Fibroblast of villous mesenchyme (primary cell): ENCODE data around the gene SLC22A23. TPM values are rescaled to one million over a fixed set of nuclear protein-coding genes. Genes with fewer than 3 reads are reported as not detected.
A peak's percentile ranks its signal among the peaks of the same experiment; 100 is the strongest.

Experiments
- DNase-seq: peaks from one replicate; pipeline ENCODE4 v3.0.0-alpha.2; 2010; ENCODE audit warnings: low read depth
- H3K4me3 ChIP-seq: 2 replicates; pipeline ENCODE4 v1.5.1; 2011; ENCODE audit warnings: low read depth, mild to moderate bottlenecking, low read length
- CTCF ChIP-seq: IDR thresholded peaks from 2 replicates; pipeline ENCODE4 v1.5.1; 2012; ENCODE audit warnings: low read depth, mild to moderate bottlenecking, low read length; ENCODE audit not compliant: insufficient read depth
- total RNA-seq: library from RNA; depleted of rRNA; stranded (reverse); fragments of >200 nt; gene quantifications from 2 replicates; pipeline ENCODE4 v1.2.3, GENCODE V29; 2012

SLC22A23 gene
- total RNA-seq, 1 donor: 2.2 TPM

DNA sequence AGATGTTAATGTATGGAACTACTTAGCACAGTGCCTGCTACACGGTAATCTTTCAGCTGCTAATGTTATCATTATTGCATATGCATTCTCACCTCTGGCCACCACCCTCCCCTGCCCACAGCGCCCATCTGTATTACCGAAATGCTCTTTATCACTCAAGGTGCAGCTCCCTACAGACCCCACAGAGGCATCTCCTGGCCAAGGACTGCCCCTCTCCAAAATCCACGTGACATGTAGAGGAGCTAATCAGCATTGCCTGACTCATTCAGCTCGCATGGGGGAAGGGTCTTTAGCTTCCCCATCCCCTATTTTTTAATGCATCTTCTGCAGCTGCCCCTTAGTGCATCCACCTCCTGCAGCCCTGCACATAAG, 41.8 kb downstream of the SLC22A23 start:
- H3K4me3 ChIP-seq: no peak overlapping the region
- DNase-seq: no peak
- no peak for TF ChIP-seq CTCF

GRCh38 chr6:3414327-3415081, 42.3 kb downstream of the SLC22A23 start:
- no peak for TF ChIP-seq CTCF
- no peak overlapping the region for H3K4me3 ChIP-seq
- DNase-seq: peak; percentile 14

DNA sequence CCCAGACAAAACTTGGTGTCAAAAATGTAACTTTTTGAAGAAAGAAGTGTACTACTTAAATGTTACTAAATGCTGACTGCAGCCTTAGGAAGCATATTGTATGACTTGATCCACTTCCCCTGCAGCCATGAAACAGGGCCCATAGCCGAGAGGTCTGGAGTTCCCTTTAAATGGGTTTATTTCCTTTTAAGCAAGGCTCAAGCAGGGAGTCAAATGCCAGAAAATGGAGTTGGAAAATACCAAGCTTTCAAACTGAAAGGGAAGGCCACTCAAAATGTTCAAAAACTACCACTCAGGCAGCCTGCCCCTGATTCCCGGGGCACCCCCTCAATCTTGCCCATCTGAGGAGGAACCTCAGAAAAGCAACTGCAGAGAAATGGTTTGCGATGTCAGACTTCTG, 43.3 kb downstream of the SLC22A23 start:
- H3K4me3 ChIP-seq: no peak overlapping the region
- no peak for DNase-seq
- no peak for TF ChIP-seq CTCF

DNA sequence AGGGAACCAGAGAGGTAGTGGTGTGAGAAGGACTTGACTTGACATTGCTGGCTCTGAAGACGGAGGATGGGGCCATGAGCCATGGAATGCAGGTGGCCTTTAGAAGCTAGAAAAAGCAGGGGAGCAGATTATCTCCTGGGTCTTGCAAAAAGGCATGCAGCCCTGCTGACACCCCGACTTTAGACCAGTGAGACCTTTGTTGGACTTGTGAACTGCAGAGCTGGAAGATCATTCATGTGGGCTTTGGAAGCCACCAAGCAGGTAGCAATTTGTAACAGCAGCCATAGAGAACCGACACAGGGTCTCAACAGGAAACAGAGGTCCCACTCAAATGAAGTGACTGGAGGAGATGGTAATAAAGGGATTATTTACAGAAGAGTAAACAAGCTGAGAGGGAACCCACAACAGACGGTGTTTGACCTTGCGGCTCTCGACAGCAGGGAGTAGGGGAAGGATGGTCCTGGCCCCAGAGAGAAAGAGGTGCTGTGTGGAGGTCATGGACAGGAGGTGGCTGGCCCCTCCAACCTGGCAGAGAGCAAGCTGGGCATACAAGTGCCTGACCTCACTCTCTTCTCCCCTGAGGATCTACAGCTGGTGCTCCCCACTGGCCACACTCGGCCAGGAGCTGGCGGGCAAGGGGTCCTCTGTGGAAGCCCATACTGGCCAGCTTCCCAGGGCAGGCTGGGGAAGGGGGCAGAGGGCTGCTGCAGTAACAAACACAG, 43.9 kb downstream of the SLC22A23 start:
- TF ChIP-seq CTCF: no peak
- DNase-seq: no peak
- H3K4me3 ChIP-seq: no peak overlapping the region

DNA sequence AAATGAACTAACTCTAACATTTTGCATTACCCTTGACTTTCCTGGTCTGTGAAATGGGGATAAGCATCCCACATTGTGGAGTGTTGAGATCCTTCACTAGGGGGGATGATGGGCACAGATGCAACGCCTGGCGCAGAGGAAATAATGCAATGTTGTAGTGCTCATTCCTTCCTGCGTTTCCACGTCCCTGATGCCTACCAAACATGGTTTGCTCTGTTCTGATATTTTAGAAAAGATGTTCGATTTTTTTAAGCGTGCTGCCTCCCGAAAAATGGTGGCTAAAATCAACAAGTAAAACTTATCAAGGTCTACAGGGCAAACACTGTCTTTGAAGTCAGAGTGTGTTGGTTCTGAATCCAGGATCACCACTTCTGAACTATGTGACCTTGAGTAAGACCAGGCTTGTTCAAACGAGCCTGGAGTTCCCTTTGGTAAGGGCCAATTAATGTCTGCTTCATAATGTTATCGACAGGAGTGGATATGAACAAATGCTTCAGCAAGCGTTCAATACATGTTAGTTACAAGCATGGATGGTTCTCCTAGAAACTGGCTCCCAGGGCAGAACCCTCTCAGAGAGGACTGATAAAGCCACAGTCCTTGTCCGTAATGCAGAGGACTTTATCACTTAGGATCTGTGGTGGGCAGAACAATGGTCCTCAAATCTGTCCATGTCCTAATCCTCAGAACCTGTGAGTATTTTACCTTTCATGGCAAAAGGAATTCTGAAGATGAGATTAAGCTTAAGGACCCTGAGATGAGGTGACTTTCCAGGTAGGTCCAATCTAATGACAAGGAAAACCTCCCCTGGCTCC, 44.7 kb downstream of the SLC22A23 start:
- no peak for DNase-seq
- TF ChIP-seq CTCF: no peak
- no peak overlapping the region for H3K4me3 ChIP-seq

DNA sequence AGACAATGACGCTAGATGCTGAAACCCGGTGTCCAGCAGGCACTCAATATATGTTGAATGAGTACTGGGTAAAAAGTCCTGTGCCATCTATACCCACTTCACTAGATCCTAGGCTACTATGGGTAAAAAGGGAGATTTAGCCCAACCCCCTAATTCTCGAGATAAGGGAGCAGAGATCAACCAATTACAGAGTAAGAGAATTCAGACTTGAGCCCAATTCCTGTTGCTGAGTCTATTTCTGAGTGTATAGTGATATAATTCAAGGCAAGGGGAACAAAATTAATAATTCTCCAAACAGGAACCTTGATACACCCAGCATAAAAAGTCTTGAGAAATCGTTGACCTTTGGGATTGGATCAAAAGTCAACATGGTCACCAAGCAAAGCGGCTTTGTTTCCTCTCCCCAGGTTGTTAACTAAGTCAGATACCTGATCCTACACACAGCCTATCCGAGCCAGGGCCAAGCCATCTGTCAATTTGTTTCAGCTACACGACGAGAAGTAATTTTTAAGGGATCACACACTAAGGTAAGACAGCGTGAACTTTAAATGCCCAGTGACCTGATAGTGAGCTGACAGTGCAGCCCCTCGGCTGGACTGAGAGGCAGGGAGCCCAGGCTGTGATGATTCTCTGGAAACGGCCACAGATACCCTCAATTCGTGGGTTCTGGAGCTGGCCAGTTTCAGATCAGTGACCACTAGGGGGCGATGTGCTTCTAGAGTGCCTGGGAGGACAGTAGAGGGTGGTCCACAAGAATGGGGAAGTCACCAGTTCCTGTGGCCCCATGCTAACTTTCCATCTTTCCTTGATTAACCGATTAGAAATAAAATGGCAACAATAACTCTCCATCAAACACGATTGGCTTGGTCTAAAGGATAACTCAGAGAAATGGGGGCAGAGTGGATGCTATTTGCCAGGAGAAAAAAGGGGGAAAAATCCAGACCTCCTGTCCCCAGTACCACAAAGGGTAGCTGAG, 46.2 kb downstream of the SLC22A23 start:
- TF ChIP-seq CTCF: peak; percentile 92
- H3K4me3 ChIP-seq: no peak overlapping the region
- peak; percentile 69 for DNase-seq
